GM21529 (cell line): ENCODE data around the gene CRTAP.
"Not testable (repeated sequence)": the region's sequence is repeated elsewhere in the genome, so short reads cannot be mapped to it uniquely, and the experiment has no call there.

Experiments
- ATAC-seq: cut with Tn5 transposase; IDR thresholded peaks from one replicate; pipeline ENCODE4 v1.9.1; 2021; ENCODE audit not compliant: unreplicated experiment

The CRTAP gene

DNA sequence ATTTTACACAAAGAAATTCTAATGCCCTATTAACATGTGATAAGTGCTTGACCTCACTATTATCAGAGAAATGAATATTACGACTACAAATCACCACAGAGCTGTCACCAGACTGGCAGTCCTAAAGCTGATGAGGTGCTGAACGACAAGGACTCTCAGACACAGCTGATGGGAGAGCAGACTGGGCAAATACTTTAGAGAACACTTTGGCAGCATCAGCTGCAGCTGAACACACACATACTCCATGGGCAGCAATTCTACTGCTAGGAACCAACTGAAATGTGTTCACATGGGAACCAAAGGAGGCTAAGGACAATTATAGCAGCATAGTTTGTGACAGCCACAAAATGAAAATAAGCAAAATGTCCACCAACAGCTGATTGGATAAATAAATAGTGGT lies 59.3 kb downstream of the CRTAP start:
- ATAC-seq: no peak

DNA sequence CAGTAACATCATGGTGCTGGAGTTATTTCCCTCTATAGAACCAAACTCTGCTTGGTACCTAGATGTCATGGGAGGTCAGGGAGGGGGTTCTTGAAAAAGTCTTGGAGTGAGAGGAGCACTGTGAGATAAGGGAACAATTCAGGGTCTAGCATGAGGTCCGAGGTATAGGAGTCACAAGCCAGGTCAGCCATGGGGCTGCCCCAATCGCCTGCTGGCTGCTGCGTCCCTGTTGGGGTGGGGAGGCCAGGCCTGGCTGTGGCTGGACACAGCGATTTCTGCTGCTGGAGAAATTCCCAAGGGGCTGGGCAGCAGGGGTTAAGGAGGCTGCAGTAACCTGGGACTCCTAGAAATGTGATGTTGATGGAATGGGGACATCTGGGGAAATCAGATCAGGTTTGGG lies 59.9 kb downstream of the CRTAP start:
- ATAC-seq: no peak

DNA sequence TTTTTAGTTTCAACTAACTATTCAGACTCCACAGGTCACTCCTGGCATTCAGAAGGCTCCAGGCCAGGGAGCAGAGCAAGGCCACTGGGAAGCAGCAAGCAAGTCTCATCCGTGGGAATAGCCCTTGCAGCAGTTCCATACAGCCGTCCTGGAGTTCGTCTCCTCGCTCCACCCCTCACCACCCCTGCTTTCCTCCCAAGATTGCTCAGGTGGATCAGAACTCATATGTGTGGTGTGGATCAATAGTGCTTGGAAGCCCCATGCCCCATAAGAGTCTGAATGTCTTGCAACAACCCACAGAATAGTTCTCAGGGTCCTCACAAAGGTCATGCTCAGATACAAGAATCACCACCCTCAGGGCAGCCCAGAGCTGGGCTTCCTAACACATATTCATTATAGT lies 60.3 kb downstream of the CRTAP start:
- ATAC-seq: no peak

DNA sequence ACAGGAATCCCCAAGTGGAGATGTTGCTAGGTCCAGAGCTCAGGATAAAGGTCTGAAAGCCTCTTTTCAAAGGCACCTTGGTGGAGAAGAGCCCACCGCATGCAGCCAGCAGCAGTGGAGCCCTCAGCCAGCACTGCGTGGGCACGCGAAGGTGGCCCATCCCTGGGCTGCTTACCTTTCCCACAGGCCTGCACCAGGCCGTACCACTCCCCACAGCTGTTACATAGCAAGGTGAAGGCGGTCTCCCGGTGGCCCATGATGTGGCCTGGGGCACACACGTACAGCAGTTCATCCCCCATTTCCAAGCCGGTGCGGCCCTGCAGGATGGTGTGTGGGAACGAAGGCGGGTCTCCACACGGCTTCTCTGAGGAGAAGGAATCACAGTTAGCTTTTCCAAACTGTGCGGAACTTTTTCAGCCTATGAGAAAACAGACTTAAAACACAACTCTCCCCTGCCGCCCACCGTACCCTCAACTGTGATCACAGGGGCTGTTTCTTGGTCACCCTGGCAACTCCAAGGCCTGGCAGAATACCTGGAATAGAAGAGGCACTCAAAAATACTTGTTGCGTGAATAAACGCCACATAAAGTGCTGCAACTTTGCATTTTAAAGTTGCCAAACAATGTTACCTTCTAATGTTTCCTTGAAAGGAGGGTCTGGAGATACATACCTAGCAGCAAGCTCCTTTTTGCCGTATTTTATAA lies 61.0 kb downstream of the CRTAP start:
- ATAC-seq: no peak

DNA sequence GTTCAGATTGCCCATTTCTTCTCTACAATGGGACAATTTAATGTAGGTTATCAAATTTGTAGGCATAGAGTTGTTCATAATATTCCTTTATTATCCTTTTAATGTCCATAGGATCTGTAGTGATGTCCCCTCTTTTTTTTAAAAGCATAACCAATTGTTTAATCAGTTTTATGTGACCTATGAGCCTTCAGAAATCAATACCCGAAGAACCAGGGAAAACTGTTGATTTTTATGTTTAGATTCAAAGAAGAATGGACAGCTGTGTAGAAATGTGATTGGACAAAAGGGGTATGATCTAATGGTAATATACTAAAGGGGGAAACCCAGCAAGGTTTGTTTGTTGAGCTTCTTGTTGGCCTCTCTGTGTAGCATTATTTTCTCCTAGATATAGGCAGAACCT lies 65.3 kb downstream of the CRTAP start:
- no peak for ATAC-seq

DNA sequence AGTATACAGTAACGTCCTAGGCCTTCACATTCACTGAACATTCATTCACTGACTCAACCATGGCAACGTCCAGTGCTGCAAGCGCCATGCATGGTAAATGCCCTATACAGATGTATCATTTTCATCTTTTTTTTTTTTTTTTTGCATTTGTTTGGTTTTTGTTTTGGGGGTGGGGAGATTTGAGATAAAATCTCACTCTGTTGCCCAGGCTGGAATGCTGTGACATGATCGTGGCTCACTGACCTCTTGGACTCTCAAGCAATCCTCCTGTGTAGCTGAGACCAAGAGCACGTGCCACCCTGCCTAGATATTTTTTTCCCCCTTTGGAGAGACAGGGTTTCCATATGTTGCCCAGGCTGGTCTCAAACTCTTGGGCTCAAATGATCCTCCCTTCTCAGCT lies 67.4 kb downstream of the CRTAP start:
- ATAC-seq: no peak

DNA sequence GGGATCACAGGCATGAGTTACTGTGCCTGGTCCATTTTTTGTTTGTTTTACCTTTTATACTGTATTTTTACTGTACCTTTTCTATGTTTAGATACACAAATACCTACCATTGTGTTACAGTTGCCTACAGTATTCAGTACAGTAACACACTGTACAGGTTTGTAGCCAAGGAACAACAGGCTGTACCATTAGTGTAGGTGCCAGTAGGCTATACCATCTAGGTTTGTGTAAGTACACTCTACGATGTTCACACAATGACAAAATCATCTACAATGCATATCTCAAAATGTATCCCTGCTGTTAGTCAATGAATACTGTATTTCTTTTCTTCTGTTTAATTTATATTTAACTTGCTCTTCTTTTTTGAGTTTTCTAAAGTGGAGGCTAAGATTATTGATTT lies 67.8 kb downstream of the CRTAP start:
- not testable (repeated sequence) for ATAC-seq

DNA sequence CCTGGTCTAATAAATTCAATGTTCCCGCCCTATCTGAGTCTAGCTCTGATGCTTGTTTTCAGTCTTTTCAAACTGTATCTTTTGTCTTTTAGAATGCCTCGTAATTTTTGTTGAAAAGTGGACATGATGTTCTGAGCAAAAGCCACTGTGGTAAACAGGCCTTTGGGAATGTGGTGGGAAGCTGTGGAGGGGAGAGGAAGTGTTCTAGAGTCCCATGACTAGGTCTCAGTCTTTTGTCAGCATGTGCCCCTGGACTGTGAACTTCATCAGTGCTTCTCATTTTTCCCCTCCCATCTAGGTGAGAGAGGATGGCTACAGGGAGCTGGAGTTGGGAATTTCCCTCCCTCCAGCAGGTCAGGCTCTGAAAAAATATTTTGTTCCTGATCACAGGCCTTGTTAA lies 71.0 kb downstream of the CRTAP start:
- no peak for ATAC-seq

DNA sequence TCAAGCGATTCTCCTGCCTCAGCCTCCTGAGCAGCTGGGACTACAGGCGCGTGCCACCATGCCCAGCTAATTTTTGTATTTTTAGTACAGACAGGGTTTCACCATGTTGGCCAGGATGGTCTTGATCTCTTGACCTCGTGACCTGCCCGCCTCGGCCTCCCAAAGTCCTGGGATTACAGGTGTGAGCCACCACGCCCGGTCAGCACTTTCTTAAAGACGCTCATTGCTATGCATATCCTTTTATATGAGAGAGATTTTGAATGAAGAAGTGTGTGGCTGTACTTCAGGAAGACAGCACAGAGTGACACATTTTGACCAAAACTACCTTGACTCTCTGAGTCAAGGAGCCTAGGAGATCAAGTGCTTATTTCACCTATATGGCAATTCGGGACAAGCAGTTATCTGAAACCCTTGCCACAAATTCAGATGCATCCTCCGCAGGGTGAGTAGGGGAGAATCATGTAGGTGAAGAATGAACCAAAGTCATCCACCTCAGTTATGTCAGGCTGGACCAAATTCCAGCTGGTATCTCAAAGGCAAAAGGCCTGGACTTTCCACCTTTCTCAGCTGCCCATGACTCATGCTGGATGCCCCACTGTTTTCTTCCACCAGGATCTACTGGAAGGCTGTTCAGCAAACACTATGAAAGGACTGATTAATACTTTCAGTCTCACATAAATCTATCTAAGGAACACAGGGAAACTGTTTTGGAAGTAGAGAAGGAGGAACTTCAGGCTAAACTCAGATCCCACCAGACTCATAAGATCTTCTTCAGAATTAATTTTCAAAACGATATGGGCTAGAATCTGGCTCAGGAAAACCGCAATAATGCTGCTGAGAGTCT lies 72.9 kb downstream of the CRTAP start:
- ATAC-seq: no peak

DNA sequence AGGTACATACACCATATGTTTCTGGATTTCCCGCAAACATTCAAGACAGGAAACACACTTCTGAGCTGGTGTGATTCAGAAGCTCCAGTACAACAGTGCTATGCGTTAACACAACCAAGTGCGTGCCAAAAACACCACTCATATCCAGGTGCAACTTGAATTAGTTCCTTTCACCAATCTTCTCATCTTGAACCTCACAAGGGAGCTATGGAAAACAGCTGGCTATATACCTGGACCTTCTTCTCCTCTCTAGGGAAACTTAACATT lies 73.5 kb downstream of the CRTAP start:
- ATAC-seq: no peak

DNA sequence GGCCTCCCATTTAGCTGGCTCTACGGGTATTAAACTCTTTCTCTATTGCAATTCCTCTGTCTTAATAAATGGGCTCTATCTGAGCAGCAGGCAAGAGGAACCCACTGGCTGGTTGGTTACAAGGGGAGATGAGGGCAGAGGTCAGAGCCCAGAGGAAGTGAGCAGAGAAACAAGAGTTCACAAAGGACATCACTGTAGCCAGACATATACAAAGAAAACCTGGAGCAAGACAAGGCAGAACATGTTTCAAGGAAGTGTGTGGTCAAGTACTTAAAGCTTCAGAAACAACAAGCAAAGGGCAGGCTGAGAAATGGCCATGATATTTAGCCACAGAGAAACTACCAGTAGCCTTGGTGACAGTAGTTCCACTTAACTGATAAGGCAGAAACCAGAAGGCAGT lies 80.5 kb downstream of the CRTAP start:
- ATAC-seq: no peak

DNA sequence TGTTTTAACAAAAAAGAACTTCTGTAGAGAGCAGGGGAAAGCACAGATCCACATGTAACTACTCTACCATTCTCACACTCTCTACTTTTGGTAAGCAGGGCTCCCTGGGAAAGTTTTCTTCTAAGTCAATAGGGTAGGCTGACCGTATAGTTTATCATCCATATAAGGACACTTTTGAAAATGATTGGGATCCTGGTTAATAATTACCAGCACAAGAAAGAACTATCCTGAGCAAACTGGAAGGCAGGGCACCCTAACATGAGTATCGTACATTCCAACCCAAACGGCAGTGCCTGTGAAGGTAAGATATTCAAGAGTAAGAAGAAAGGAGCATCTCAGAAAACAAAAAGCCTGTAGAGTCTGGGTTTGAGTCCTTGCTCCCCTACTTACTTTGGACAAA lies 82.7 kb downstream of the CRTAP start:
- no peak for ATAC-seq
